GM10266 (cell line): ENCODE data around the gene DTNA.

Source experiments
- DNase-seq: peaks from one replicate; pipeline ENCODE4 v3.0.0; 2012; ENCODE audit errors: extremely low spot score
- TF ChIP-seq, protein P1 (sequence below): IDR thresholded peaks from 2 replicates; pipeline ENCODE4 v1.5.1; 2012; ENCODE audit warnings: mild to moderate bottlenecking, low read depth; ENCODE audit not compliant: control insufficient read depth, insufficient read depth; ENCODE audit errors: missing control alignments

The DTNA gene

DNA sequence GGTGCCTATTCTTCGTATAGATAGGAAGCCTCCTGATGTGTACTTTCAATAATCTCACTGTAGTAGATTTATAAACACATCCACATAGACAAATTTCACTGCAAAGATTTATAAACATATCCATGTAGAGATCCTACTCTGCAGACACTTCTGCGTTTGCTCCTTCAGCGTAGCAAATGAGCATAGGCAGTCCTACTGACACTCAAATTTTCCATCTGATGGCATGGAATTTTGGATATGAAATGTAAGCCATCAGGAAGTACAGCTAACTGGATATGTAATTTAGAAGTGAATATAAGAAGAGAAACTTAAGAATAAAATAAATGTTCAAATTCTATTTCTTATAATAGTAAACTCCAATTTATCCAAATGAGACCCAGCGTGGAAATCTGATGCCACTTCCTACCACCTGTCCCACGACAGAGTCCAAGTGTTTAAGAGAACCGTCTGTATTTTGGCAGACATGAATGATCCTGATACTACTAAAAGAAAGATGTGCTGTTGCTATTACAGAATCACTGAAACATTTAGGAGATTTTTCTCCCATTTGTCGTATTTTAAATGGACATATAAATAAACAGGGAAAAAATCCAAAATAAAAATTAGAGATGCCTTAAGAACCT, 86.0 kb downstream of the DTNA start:
- TF ChIP-seq, protein P1, sequence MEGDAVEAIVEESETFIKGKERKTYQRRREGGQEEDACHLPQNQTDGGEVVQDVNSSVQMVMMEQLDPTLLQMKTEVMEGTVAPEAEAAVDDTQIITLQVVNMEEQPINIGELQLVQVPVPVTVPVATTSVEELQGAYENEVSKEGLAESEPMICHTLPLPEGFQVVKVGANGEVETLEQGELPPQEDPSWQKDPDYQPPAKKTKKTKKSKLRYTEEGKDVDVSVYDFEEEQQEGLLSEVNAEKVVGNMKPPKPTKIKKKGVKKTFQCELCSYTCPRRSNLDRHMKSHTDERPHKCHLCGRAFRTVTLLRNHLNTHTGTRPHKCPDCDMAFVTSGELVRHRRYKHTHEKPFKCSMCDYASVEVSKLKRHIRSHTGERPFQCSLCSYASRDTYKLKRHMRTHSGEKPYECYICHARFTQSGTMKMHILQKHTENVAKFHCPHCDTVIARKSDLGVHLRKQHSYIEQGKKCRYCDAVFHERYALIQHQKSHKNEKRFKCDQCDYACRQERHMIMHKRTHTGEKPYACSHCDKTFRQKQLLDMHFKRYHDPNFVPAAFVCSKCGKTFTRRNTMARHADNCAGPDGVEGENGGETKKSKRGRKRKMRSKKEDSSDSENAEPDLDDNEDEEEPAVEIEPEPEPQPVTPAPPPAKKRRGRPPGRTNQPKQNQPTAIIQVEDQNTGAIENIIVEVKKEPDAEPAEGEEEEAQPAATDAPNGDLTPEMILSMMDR, result no peak
- no peak for DNase-seq

DNA sequence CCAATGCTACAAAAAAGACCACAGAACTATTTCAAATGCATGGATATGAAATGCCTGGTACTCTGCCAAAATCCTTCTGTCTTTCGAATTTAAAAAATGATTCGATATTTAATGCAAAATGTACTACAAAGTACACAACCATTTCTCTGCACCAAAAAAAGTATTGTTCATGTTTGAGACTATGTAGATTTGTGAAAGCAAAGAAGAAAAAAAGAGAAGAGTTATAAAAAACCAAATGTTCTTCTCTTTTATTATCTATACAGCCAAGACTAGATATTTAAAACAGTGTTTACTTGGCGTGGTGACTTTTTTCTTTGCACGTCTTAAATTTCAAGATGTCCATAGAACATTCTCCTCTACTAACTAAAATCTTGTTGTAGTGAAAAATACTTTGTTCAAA, 89.2 kb downstream of the DTNA start:
- TF ChIP-seq, protein P1, result no peak
- no peak for DNase-seq

DNA sequence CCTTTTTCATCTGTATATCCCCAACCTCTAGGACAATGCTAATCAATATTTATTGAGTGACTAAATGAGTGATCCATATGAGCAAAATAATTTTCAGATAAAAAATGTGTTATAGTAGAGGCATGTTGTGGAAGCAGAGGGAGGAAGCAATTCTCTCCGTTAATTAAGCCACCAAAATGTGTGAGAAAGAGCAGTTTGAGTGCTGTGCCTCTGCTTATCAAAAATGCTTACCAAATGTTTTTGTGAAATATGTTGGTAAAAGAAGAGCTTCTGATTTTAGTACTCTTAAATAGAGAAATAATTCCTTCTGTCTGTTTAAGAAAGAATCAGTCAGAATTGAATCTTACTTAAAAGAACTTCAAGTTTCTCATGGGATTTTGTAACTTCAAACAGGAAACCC, 90.3 kb downstream of the DTNA start:
- TF ChIP-seq, protein P1, result no peak
- no peak for DNase-seq

DNA sequence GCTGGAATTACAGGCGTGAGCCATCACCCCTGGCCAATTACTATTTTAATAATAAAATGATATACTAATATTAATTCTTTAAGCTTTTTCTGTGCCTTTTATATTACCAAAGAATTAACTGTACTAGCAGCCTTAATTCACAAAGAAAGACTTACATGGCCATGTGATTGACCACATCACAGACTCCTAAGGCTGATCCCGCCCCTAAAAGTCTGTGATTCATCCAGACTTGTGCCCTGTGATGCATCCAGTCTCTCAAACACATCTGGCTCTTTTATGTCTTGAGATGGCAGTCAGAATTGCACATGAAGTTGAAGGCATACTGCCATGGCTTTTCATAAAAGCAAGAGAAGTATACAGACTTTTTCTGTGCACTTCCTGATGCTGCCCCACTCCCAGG, 91.7 kb downstream of the DTNA start:
- DNase-seq, result no peak

DNA sequence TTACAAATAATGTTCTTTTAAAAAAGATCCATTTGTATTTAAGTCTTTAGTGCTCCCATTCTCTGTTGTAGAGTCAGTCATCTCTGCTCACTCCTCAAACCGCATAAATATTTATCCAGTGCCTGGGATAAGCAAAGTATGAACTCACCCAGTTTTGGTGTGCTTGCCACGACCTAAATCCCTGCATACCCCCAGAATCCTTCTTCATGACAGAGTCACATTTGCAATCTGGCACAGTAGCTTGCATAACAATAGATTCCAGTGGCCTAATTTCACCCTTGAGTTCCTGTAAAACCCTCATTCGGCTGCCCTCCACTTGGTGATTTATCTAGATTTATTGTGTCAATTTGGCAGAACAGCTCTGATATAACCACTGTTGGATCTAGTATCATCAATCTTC, 92.9 kb downstream of the DTNA start:
- TF ChIP-seq, protein P1, result no peak
- DNase-seq, result no peak

More for the DNA sequence above, 91.7 kb downstream of the DTNA start:
- TF ChIP-seq, protein P1, result no peak

DNA sequence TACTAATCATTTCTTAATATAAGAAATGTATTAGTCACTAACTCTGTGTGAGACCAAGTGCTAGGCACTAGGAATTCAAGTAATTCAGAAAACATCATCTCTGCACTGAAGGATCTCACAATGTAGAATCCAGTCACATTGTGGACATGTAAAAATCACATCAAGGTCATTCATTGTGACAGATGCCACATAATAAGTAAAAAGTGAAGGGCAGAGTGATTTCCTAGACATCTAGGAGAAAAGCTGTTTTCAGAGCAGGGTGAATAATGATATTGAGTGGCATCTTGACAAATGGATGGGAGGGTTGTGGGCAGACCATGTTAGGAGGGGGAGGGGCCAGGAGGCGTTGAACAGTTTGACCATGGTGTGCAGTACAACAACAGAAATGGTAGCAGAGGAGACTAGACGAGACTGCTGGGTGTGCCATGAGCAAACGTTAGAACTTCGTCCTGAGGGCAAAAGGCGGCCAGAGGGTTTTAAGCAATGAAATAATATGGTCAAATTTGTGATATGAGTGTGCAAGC, 93.8 kb downstream of the DTNA start:
- DNase-seq, result no peak
- TF ChIP-seq, protein P1, result no peak

DNA sequence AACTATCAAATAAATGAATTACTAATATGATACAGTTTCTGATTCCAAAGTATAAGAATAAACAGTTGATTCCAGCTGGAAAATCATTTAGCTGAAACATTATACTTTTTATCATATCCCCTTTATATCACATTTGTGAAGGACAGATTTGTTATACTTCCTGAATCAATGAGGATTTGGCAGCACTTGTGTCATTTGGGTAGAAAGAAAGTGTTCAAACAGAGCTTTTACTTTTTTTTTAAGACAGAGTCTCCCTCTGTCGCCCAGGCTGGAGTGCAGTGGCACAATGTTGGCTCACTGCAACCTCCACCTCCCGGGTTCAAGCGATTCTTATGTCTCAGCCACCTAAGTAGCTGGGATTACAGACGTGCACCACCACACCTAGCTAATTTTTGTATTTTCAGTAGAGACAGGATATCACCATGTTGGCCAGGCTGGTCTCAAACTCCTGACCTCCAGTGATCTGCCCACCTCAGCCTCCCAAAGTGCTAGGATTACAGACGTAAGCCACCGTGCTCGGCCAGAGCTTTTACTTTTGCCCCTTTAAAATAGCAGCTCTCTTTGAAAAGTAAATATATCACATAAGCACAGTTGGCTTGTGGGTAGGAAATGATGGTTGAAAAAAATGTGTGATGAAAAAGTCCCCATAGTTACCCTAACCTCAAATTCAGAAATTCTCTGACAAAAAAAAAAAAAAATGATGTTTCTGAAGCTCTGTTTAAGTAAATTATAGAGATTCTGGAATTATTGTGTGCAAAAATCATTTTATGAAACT, 95.2 kb downstream of the DTNA start:
- TF ChIP-seq, protein P1, result no peak
- DNase-seq, result no peak
